A549 (cell line): ENCODE results near the gene ACOXL. TPM values are rescaled to one million over a fixed set of nuclear protein-coding genes. Genes with fewer than 3 reads are reported as not detected.

Experiments used
- ATAC-seq, 2 experiments: fragments of 200-7000 bp in 1 of 2; fragments of >200 bp in 1 of 2; cut with Nextera tagmentation in 1 of 2; cut with Tn5 transposase in 1 of 2; 3 replicates each; pipeline versions ENCODE4 v1.8.0 to v1.9.1; 2018 to 2020; ENCODE audit warnings: mild to moderate bottlenecking in 1 of 2, moderate library complexity in 1 of 2
- CTCF ChIA-PET: fragments of 300-600 bp; sonication (Branson Sonifier 250); formaldehyde crosslinking; extraction: SDS; loops from one replicate; lab custom pipeline; 2021; ENCODE audit warnings: antibody characterized with exemption, inconsistent platforms; lab: Yijun Ruan, JAX
- POLR2A ChIA-PET: fragments of 350-600 bp; formaldehyde crosslinking; extraction: SDS; loops from one replicate; lab custom pipeline; 2021; ENCODE audit warnings: antibody characterized with exemption, inconsistent platforms; lab: Yijun Ruan, JAX
- DNase-seq, 2 experiments: peaks; one replicate each; pipeline versions ENCODE4 v3.0.0 to v3.0.0-alpha.2; 2011 to 2016; ENCODE audit warnings: low read depth in 1 of 2, low spot score in 1 of 2
- FAIRE-seq: peaks from 2 replicates; lab custom pipeline; 2011; peaks lifted over from hg19 to GRCh38; lab: Jason Lieb, UNC
- H3K27ac ChIP-seq, 2 experiments: fragments of >200 bp; sonication (Bioruptor Twin); formaldehyde crosslinking; 3 replicates each; pipeline ENCODE4 v1.5.1; 2016 to 2017
- H3K4me1 ChIP-seq: fragments of >200 bp; sonication (Bioruptor Twin); formaldehyde crosslinking; 3 replicates; pipeline ENCODE4 v1.6.1; 2016
- H3K4me2 ChIP-seq: fragments of >200 bp; sonication (Bioruptor Twin); formaldehyde crosslinking; 3 replicates; pipeline ENCODE4 v1.6.1; 2016
- H3K4me3 ChIP-seq: fragments of >200 bp; sonication (Bioruptor Twin); formaldehyde crosslinking; 3 replicates; pipeline ENCODE4 v1.5.1; 2016
- H3K9me3 ChIP-seq: fragments of >200 bp; sonication (Bioruptor Twin); formaldehyde crosslinking; 3 replicates; pipeline ENCODE4 v1.6.1; 2016
- BHLHE40 ChIP-seq: IDR thresholded peaks from 2 replicates; pipeline ENCODE4 v1.6.1; 2012; ENCODE audit warnings: low read depth, low read length, inconsistent platforms
- CBX8 ChIP-seq: fragments of 200-600 bp; sonication (generic); IDR thresholded peaks from 2 replicates; pipeline ENCODE4 v1.6.1; 2016
- CTCF ChIP-seq: fragments of >200 bp; sonication (Bioruptor Twin); formaldehyde crosslinking; IDR thresholded peaks from 3 replicates; pipeline ENCODE4 v1.5.1; 2016
- EHF ChIP-seq: fragments of 250-450 bp; sonication (Bioruptor Pico); IDR thresholded peaks from 2 replicates; pipeline ENCODE4 v1.5.0; 2020; ENCODE audit warnings: mild to moderate bottlenecking
- EP300 ChIP-seq, 2 experiments: fragments of >200 bp; sonication (Bioruptor Twin); formaldehyde crosslinking; IDR thresholded peaks; 2 replicates in 1 of 2; 3 replicates in 1 of 2; pipeline ENCODE4 v1.6.1; 2016 to 2017
- ESRRA ChIP-seq: fragments of 150-350 bp; IDR thresholded peaks from 2 replicates; pipeline ENCODE4 v1.6.1; 2014; ENCODE audit warnings: mild to moderate bottlenecking, low read length, borderline replicate concordance
- FOSB ChIP-seq: fragments of 250-450 bp; sonication (Bioruptor Pico); IDR thresholded peaks from 2 replicates; pipeline ENCODE4 v1.5.0; 2020; ENCODE audit warnings: mild to moderate bottlenecking, moderate library complexity
- FOSL2 ChIP-seq, 2 experiments: fragments of 450-650 bp in 1 of 2; fragments of >200 bp in 1 of 2; sonication (Bioruptor Twin) in 1 of 2; formaldehyde crosslinking; IDR thresholded peaks; 2 replicates each; pipeline versions ENCODE4 v1.5.0 to v1.6.1; 2016 to 2020; ENCODE audit warnings: mild to moderate bottlenecking in 1 of 2, moderate library complexity in 1 of 2
- HDAC2 ChIP-seq: fragments of 200-600 bp; sonication (generic); IDR thresholded peaks from 2 replicates; pipeline ENCODE4 v1.6.1; 2016
- HEYL ChIP-seq: fragments of 250-450 bp; sonication (Bioruptor Pico); IDR thresholded peaks from 2 replicates; pipeline ENCODE4 v1.8.0; 2021; ENCODE audit warnings: mild to moderate bottlenecking, moderate library complexity
- HOXA7 ChIP-seq: fragments of 250-450 bp; sonication (Bioruptor Pico); IDR thresholded peaks from 2 replicates; pipeline ENCODE4 v1.5.0; 2020; ENCODE audit warnings: mild to moderate bottlenecking, moderate library complexity
- HOXB13 ChIP-seq: fragments of 250-450 bp; sonication (Bioruptor Pico); IDR thresholded peaks from 2 replicates; pipeline ENCODE4 v1.5.0; 2020; ENCODE audit warnings: low read depth, mild to moderate bottlenecking, moderate library complexity
- JUN ChIP-seq, 2 experiments: fragments of >200 bp; sonication (Bioruptor Twin); formaldehyde crosslinking; IDR thresholded peaks; 2 replicates in 1 of 2; 3 replicates in 1 of 2; pipeline ENCODE4 v1.6.1; 2016 to 2017
- KDM5A ChIP-seq: fragments of 200-600 bp; sonication (generic); IDR thresholded peaks from 2 replicates; pipeline ENCODE4 v1.6.1; 2016; ENCODE audit warnings: antibody characterized with exemption, mild to moderate bottlenecking
- MAZ ChIP-seq: fragments of 150-350 bp; IDR thresholded peaks from 2 replicates; pipeline ENCODE4 v1.6.1; 2014; ENCODE audit warnings: antibody characterized with exemption, low read depth, low read length, borderline replicate concordance
- NPAS2 ChIP-seq: fragments of 250-450 bp; sonication (Bioruptor Pico); IDR thresholded peaks from 2 replicates; pipeline ENCODE4 v1.8.0; 2022; ENCODE audit warnings: mild to moderate bottlenecking, moderate library complexity, borderline replicate concordance
- POLR2A ChIP-seq: IDR thresholded peaks from 2 replicates; pipeline ENCODE4 v1.6.1; 2012; ENCODE audit warnings: mild to moderate bottlenecking, low read length
- RAD21 ChIP-seq, 2 experiments: fragments of >200 bp in 1 of 2; sonication (Bioruptor Twin) in 1 of 2; formaldehyde crosslinking in 1 of 2; IDR thresholded peaks in 1 of 2; conservative IDR thresholded peaks in 1 of 2; 2 replicates in 1 of 2; 3 replicates in 1 of 2; pipeline ENCODE4 v1.6.1; 2012 to 2018; ENCODE audit warnings: inconsistent platforms in 1 of 2
- RARB ChIP-seq: fragments of 250-450 bp; sonication (Bioruptor Pico); IDR thresholded peaks from 2 replicates; pipeline ENCODE4 v1.8.0; 2021; ENCODE audit warnings: mild to moderate bottlenecking, moderate library complexity
- RCOR1 ChIP-seq: fragments of 150-350 bp; IDR thresholded peaks from 2 replicates; pipeline ENCODE4 v1.6.1; 2014; ENCODE audit warnings: antibody characterized with exemption, low read length, low read depth
- RNF2 ChIP-seq: fragments of 200-600 bp; sonication (generic); IDR thresholded peaks from 2 replicates; pipeline ENCODE4 v1.6.1; 2016; ENCODE audit warnings: low read depth, mild to moderate bottlenecking, antibody characterized with exemption, moderate library complexity, borderline replicate concordance
- SMC3 ChIP-seq: fragments of >200 bp; sonication (Bioruptor Twin); formaldehyde crosslinking; IDR thresholded peaks from 3 replicates; pipeline ENCODE4 v1.6.1; 2018; ENCODE audit warnings: inconsistent platforms
- SREBF2 ChIP-seq: fragments of 450-650 bp; IDR thresholded peaks from 2 replicates; pipeline ENCODE4 v1.6.1; 2014; ENCODE audit warnings: mild to moderate bottlenecking, moderate library complexity
- TP53 ChIP-seq: fragments of 250-450 bp; sonication (Bioruptor Pico); IDR thresholded peaks from 2 replicates; pipeline ENCODE4 v1.5.0; 2021; ENCODE audit warnings: mild to moderate bottlenecking, moderate library complexity
- ZC3H11A ChIP-seq: fragments of 450-650 bp; IDR thresholded peaks from 2 replicates; pipeline ENCODE4 v1.6.1; 2014; ENCODE audit warnings: antibody characterized with exemption, mild to moderate bottlenecking
- ZNF302 ChIP-seq: fragments of 250-450 bp; sonication (Bioruptor Pico); IDR thresholded peaks from 2 replicates; pipeline ENCODE4 v1.9.0; 2021; ENCODE audit warnings: inconsistent platforms, mild to moderate bottlenecking, moderate library complexity
- WGBS: methylation state at CpG from one replicate; pipeline ENCODE4 v1.1.6; 2017; ENCODE audit errors: missing lambda C conversion rate; 5-methylcytosine and 5-hydroxymethylcytosine counted together
- polyA plus RNA-seq, 4 experiments: library from polyadenylated mRNA; depleted of rRNA in 3 of 4; stranded (reverse); fragments of >200 nt; fragmentation: RNase III in 1 of 4; extraction: RNeasy Plus Mini Kit Qiagen cat#74134 plus additional on column Dnase treatment in 1 of 4; gene quantifications; 2 replicates in 3 of 4; 3 replicates in 1 of 4; pipeline ENCODE4 v1.2.3, GENCODE V29; 2011 to 2017
- TF ChIP-seq, protein P1 (sequence below): fragments of 200-600 bp; sonication (generic); IDR thresholded peaks from 2 replicates; pipeline ENCODE4 v1.6.1; 2016; ENCODE audit warnings: antibody characterized with exemption, mild to moderate bottlenecking, moderate library complexity
- TF ChIP-seq, protein P2 (sequence below): fragments of 450-650 bp; IDR thresholded peaks from 2 replicates; pipeline ENCODE4 v1.6.1; 2014; ENCODE audit warnings: antibody characterized with exemption

Gene ACOXL
- polyA plus RNA-seq, 2 of the 4 experiments (the other 2 are of a cell fraction), result not detected

DNA sequence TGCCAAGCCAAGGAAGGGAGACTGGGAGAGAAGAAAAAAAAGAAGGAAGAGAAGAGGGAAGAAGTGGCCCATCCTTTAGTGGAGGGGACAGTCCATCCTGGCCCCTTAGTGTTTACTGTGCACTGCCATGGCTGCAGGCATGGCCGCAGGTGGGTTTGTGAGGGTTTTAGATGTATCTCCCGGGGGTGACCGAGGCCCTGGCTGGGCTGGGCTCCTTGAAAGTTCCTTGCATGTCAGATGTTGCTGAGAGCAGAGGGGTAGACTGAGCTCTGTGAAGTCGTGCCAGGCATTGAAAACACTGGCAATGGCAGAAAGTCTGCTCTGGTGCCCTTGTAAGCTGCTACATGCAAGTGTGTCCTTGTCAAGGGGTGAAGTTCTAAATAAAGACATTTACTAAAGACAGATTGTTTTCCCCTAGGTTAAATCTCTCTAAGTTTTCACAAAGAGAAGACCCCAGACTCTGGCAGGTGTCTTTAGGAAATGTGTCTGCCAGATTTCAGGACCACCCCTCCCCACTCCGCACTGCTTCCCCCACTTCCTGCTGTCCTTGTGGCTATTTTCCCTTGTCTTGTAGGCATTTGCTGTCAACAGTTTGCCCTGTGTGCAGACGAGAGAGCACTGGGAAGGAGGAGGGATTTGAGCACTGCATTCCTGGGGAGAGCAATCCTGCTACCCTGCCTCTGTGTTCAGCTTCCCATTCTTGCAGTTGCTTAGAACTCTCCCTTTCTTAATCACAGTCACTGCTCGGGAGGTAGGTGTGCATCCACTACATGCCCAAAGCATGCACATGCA, 68.4 kb downstream of the ACOXL start:
- no peak for FAIRE-seq
- TF ChIP-seq EP300 (IDR thresholded peaks at IDR 0.05) (no peak), BHLHE40 (no peak), JUN (IDR thresholded peaks at IDR 0.05) (no peak), HDAC2 (no peak), ZNF302 (CRISPR knock-in tag) (no peak), TP53 (CRISPR knock-in tag) (no peak), RNF2 (no peak), SREBF2 (no peak), HOXA7 (CRISPR knock-in tag) (no peak), ESRRA (no peak), POLR2A (no peak)
- H3K4me3 ChIP-seq, result no peak overlapping the region
- CTCF ChIA-PET, result interaction anchor here (3.4 kb wide), 1 partner anchor 11 kb away, joined by 15 read pairs; no protein-coding TSS in a partner anchor
- no peak overlapping the region for H3K4me2 ChIP-seq
- no peak overlapping the region for H3K27ac ChIP-seq
- no peak for DNase-seq
- H3K9me3 ChIP-seq, result peaks cover 19% of the 10 kb centered on the region
- H3K4me1 ChIP-seq, result no peaks in the 10 kb centered on the region
- 12% methylated on average over 7 of the region's 7 CpGs for WGBS
- POLR2A ChIA-PET, result no interaction called here
- no peak for ATAC-seq

DNA sequence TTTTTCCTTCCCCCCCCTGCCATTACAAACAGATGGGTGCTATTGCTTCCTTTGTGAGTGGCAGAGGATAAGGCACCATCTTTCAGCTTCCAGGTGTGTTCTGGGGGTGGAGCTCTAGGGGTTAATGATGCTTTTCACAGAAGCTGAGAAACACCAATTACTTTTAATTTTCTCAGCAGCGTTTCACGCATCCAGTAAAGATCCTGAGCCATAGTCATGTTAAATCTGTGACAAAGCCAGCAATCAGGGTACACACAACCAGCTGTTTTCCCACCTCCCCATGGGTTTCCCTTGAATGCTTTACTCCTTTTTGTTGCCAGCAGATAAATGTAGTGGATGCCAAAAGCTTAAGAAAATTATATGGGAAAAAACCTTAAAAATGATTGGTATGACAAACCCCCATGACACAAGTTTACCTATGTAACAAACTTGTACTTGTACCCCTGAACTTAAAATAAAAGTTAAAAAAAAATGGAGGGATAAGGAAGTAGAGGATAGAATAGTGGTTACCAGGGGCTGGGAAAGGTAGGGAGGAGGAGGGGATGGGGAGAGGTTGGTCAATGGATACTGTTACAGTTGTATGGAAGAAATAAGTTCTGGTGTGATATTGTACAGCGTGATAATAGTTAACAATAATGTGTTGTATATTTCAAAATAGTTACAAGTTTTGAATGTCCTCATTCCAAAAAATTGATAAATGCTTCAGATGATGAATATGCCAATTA, 70.0 kb downstream of the ACOXL start:
- WGBS, result 28% methylated on average over 3 of the region's 3 CpGs

GRCh38 chr2:110804433-110804832, 72.1 kb downstream of the ACOXL start:
- no peak overlapping the region for H3K27ac ChIP-seq
- ChIA-PET CTCF (no interaction called here), POLR2A (no interaction called here)
- H3K4me2 ChIP-seq, result no peak overlapping the region
- no peak overlapping the region for H3K4me3 ChIP-seq
- no peaks in the 10 kb centered on the region for H3K4me1 ChIP-seq
- no peak for DNase-seq
- no peak for FAIRE-seq
- peaks cover 17% of the 10 kb centered on the region for H3K9me3 ChIP-seq
- ATAC-seq, result no peak
- WGBS, result 5% methylated on average over 3 of the region's 3 CpGs
- no peak for TF ChIP-seq CTCF
- no peak for TF ChIP-seq FOSB (CRISPR knock-in tag)
- no peak for TF ChIP-seq JUN (IDR thresholded peaks at IDR 0.05)
- no peak for TF ChIP-seq ZC3H11A
- no peak for TF ChIP-seq EHF (CRISPR knock-in tag)
- TF ChIP-seq SREBF2, result no peak
- TF ChIP-seq RCOR1, result no peak
- TF ChIP-seq FOSL2 (IDR thresholded peaks at IDR 0.05), result no peak
- TF ChIP-seq FOSL2 (CRISPR knock-in tag; IDR thresholded peaks at IDR 0.05), result no peak
- TF ChIP-seq RARB (CRISPR knock-in tag), result no peak
- TF ChIP-seq HOXB13 (CRISPR knock-in tag), result no peak
- no peak for TF ChIP-seq HEYL (CRISPR knock-in tag)
- no peak for TF ChIP-seq NPAS2

More for the DNA sequence above, 70.0 kb downstream of the ACOXL start:
- ATAC-seq (no peak), DNase-seq (no peak), FAIRE-seq (no peak)
- TF ChIP-seq HDAC2 (no peak), SREBF2 (no peak), KDM5A (no peak), CBX8 (no peak), SMC3 (no peak), MAZ (no peak), HOXB13 (CRISPR knock-in tag) (no peak), RARB (CRISPR knock-in tag) (no peak), RAD21 (conservative IDR thresholded peaks at IDR 0.05 in 1 of 2, IDR thresholded peaks at IDR 0.05 in 1 of 2) (no peak)
- TF ChIP-seq, protein P1, sequence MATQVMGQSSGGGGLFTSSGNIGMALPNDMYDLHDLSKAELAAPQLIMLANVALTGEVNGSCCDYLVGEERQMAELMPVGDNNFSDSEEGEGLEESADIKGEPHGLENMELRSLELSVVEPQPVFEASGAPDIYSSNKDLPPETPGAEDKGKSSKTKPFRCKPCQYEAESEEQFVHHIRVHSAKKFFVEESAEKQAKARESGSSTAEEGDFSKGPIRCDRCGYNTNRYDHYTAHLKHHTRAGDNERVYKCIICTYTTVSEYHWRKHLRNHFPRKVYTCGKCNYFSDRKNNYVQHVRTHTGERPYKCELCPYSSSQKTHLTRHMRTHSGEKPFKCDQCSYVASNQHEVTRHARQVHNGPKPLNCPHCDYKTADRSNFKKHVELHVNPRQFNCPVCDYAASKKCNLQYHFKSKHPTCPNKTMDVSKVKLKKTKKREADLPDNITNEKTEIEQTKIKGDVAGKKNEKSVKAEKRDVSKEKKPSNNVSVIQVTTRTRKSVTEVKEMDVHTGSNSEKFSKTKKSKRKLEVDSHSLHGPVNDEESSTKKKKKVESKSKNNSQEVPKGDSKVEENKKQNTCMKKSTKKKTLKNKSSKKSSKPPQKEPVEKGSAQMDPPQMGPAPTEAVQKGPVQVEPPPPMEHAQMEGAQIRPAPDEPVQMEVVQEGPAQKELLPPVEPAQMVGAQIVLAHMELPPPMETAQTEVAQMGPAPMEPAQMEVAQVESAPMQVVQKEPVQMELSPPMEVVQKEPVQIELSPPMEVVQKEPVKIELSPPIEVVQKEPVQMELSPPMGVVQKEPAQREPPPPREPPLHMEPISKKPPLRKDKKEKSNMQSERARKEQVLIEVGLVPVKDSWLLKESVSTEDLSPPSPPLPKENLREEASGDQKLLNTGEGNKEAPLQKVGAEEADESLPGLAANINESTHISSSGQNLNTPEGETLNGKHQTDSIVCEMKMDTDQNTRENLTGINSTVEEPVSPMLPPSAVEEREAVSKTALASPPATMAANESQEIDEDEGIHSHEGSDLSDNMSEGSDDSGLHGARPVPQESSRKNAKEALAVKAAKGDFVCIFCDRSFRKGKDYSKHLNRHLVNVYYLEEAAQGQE, result no peak
- TF ChIP-seq, protein P2, sequence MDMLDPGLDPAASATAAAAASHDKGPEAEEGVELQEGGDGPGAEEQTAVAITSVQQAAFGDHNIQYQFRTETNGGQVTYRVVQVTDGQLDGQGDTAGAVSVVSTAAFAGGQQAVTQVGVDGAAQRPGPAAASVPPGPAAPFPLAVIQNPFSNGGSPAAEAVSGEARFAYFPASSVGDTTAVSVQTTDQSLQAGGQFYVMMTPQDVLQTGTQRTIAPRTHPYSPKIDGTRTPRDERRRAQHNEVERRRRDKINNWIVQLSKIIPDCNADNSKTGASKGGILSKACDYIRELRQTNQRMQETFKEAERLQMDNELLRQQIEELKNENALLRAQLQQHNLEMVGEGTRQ, result no peak
- Histone ChIP-seq H3K4me3 (no peak overlapping the region), H3K9me3 (peaks cover 19% of the 10 kb centered on the region), H3K27ac (no peak overlapping the region), H3K4me2 (no peak overlapping the region), H3K4me1 (no peaks in the 10 kb centered on the region)
- CTCF ChIA-PET, result interaction anchor here (1.0 kb wide), 1 partner anchor 9 kb away, joined by 5 read pairs; no protein-coding TSS in a partner anchor
- POLR2A ChIA-PET, result no interaction called here
